GM19438 (cell line): ENCODE results near the gene LZIC.

Experiments used
- ATAC-seq: cut with Tn5 transposase; IDR thresholded peaks from one replicate; pipeline ENCODE4 v1.9.1; 2021; ENCODE audit warnings: low read depth; ENCODE audit not compliant: unreplicated experiment

LZIC gene

DNA sequence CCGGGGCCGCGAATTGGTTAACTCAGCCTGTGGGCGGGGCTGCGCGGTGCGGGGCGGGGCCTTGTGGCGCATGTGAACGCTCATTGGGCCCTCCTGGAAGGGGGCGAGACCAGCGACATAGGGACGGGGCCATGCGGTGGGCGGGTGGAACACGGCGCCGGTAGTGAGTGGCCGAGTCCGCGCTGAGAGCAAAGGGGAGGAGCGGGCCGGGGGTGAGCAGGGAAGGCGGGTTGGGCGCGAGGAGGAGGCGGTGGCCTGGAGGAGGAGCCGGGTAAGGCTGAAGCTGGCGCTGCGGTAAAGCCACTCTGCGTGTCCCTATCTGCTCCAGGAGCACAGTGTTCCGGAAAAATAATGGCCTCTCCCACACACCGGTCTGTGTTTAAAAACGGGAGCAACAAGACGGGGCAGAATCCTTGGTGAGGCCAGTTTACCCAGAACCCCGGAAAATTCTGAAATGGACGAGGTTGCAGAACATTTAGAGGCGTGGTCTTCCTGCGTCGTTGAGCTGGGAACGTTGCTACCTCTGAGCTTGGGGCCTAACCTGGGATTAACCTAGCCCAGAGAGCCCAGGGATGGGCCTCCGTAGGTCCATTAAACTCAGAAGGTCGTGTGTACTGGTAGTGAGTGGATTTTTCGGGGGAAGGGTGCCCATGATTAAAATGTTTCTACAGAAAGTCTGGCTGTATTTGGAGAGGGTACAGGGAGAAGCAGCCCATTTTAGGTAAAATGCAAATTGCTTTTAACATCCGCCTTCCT is 32.6 kb downstream of the LZIC start:
- peak; percentile 93 for ATAC-seq

DNA sequence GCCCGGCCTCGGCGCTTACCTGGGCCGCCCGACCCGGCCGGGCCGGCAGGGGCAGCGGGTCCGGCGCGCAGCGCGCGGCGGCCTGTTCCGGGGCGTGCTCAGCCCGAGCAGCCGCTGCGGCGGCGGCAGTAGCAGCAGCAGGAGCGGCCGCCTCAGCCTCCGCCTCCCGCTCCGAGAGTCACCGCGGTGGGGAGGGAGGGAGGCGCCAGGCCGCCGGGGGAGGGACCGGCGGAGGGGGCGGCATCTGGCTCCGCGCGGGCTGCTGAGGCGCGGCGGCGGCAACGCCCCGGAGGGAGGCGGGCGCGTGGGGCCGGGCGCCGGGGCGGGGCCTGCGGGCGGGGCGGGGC is 33.1 kb downstream of the LZIC start, which contains the start of gene CTNNBIP1:
Gene CTNNBIP1, minus strand, starts transcription at position 194 of the 347 bp plus-strand sequence. CDS start 38,205 bp downstream, outside the sequence.
- peak; percentile 66 for ATAC-seq

DNA sequence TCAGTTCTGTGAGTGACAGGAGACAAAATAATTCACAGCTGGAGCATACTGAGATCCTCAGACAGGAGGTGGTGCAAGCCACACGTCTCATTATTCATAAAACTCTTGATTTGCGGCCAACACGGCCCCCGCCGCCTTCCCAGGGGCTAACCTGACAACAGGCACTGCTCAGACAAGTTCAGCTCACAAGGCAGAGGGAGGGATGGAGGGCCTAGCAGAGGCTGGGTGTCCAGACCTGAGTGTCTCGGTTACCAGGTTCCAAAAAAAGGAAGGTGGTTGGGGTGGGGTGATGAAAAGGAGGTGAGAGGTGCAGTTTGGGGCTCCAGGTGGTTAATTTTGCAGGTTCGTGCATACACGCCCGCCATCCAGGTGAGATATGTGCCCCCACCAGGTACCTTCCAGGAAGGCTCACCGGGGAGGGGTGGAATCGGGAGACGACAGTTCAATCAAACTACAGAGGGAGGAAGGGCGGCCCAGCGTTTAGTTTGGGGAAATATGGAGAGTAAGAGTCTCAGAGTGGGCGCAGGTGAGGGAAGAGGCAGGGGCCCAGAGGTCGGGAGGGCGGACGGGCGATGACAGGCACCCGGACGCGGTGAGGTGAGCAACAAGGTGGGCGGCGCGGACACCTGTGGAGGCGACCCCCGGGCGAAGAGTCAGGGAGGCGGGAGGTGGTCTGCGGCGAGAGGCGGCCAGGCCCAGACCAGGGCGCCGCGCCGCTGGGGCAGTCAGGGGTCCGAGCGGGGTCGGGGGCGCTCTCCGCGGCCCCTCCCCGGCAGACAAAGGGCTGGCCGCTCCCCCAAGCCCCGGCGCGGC is 33.8 kb downstream of the LZIC start:
- peak; percentile 5 for ATAC-seq

DNA sequence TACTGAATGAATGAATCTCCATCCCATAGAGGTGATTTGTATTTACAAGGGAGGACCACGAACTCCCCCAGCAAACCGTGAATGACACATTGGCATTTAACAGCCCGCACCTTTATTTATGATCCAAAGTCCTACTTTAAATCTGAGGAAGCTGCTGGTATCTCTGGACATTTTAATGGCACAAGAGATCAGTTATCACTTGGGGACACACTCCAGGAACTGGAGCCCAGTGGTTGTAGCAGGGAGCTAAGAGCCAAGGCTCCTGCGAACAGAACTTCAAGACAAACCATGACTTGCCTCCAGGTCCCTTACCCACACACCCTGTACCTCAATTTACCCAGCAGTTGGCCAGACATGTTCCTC is 34.3 kb downstream of the LZIC start:
- no peak for ATAC-seq

DNA sequence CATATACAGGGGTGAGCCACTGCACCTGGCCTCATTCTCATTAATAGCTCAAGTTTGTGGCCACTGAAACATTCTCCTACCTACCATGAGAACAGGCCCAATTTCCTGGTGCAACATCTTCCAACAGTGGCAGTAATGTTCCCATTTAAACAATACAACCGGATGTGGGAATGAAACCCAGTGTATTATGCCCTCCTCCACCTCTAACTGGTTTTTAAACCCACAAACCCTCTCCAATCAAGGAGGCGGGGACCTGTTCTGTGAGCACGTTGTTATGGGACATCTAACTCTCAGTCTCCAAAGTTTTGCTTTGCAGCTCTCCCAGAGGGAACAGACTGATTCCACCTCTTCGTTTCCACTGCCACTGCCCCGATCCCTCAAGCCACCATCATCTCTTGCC is 35.8 kb downstream of the LZIC start:
- ATAC-seq, result no peak

DNA sequence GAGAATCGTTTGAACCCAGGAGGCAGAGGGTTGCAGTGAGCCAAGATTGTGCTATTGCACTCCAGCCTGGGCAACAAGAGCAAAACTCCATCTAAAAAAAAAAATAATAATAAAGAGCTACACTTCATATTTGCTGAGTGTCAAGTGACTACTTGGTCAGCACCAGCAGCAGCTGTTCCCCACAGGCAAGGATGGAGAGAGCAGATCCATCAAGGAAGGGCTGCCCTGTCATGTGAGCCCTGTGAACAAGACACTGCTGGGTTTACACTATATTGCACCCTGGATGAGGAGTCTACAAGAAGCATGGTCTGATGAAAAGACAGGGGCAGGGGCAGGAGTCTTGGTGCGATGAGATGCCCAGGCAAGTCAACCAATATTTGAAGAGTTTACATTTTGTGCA is 36.7 kb downstream of the LZIC start:
- no peak for ATAC-seq

GRCh38 chr1:9905010-9905409 is 38.2 kb downstream of the LZIC start:
- ATAC-seq, result no peak

DNA sequence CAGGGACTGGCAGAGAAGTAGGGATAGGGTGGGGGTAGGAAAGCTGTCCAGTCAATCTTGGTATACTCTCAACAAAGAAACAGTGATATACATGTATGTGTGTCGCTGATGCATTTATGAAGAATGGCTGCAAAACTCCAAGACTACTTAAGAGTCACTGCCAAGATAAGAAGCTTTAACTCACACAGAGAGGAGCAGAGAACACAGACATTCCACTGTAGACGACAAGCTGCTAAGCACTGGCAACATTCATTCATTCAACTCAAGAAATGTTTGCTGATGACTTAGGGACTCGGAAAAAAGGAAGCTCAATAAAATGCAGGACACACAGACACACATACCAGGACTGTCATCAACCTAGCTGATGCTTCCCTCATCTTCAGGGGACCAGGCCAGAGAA is 38.6 kb downstream of the LZIC start:
- ATAC-seq, result no peak

DNA sequence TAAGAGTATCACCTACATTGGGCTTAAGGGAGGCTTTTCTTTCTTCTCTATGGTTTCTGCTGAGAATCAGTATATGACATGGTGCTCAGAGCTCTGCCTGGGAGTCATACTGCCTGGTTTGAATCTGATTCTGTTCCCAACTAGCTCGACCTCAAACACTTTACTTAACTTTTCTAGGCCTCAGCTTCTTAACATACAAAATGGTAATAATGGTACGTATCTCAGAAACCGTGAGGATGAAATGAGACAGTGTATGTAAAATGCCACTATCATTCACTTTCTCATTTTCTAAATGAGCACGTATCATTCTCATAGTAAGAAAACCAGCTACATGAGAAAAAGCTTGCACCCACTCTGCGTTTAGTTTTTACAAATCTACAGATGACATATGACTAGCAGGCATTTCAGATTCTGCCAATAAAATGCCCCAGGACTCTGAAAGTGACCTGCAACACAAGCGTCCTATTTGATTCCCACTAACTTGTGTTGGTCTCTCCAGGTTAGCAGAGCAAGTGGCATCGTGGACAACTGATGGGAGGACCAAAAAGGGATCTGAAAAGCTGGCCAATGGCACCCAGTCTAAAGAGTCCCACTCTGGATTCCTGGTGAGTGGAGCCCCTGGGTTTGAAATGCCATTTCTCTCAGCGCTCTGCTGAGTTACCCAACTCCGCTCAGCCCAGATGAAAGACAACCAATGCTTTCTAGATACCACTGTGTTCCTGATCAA is 39.2 kb downstream of the LZIC start:
- ATAC-seq, result no peak

GRCh38 chr1:9902060-9902452 is 41.1 kb downstream of the LZIC start:
- no peak for ATAC-seq

GRCh38 chr1:9901148-9902059 is 41.8 kb downstream of the LZIC start:
- ATAC-seq, result no peak

GRCh38 chr1:9900142-9901043 is 42.8 kb downstream of the LZIC start:
- ATAC-seq, result no peak

- no peak for ATAC-seq
Measured at GRCh38 chr1:9894115-9894514, 49.1 kb downstream of the LZIC start.

DNA sequence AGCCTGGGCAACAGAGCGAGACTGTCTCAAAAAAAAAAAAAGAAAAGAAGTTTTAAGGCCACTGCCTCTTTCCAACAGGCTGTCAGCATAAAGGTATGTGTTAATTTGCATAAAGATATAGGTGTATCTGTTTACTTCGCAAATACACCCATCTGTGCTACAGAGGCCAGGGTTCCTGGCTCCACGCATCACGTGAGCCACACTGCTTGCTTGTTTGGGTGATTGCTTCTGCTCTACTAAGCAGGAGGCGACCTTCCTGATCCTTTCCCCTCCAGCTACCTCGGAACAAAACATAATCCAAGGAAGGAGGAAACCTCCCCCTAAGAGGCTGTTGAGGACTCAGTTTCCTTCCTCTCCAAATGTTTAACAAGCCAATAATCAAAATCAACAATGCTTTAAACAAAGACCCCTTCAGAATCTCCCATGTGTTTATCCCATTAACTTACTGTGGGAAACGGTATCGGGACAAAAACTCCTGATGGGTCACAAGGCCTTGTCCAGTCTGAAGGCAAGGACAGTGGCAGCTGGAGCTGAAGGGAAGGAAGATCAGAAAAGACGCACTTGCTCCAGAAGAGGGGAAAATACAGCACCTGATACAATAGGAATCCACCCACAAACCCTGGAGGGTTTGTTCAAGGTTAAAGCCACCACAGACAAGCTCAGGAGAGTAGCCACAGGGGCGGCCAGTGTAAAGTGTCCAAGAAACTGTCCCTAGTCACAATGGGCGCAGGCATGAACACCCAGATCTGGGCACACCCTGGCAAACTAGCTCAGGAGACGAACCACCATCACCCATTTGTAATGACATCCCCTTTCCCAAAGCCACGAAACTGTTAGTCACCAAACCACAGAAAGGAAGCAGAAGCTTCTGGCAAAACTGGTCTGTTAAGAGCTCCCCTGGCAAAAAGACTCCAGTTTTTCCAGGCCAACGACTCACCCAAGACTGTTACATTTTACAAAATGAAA is 50.3 kb downstream of the LZIC start:
- ATAC-seq, result no peak

DNA sequence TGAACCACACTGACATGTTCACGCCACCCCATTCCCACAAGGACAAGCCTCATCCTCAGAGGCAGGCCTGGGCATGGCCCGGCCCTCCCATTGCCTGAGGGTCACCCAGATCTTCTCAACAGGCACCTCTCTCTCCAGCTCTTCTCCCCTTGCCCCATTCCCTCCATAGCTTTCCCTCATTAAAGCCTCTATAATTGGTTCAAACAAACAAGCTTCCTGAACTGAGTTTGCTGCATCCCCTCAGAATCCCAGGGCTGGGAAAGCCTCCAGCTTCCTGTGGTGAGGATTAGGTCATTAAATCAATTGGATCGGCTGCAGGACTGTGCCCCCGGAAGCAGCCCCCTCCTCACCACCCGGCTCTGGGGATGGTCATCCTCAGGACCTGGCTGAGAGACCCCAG is 52.0 kb downstream of the LZIC start:
- ATAC-seq, result no peak

GRCh38 chr1:9890224-9890731 is 52.9 kb downstream of the LZIC start:
- ATAC-seq, result no peak

DNA sequence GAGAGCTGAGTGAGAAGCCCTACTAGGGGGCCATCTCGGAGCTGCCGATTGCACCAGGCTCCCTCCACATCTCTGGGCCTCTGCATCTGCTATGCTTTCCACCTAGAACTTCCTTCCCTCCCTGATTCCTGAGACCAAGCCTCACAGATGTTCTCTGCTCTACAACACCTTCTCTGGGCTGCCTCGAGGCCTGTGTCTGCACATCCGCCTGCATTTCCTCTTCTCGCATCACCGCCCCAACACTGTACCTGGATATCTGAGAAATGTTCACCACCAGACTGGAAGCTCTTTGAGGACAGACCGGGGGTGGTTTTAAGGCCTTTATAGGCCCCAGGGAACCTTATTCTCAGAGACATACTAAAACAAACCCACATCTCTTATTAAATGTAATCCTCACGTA is 53.8 kb downstream of the LZIC start:
- ATAC-seq, result no peak

DNA sequence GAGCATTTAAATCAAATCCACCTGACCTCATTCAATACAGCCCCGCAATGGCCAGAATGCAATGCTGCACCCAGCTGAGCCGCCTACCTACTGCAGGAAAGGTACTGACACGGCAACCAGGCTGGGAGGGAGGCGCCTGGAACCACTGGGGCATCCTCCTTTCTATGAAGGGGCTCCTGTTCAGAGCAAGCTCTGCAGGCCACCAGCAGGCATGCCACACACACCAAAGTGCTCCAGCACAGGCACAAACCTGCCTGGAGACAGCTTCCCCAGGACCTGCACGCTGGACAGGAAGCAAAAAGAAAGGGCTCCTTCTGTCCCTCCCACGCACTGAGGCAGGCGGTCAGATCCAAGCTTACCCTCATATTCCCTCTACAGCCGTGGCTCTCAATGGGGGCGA is 54.3 kb downstream of the LZIC start:
- ATAC-seq, result no peak
